Activated CD4-positive, alpha-beta T cell treated with anti-CD3 and anti-CD28 coated beads, Interleukin-2, Interleukin-4, amounts not matched to agents 100 ng/mL and 50 ng/mL, durations not matched to agents 16 hours and 8 hours (primary cell): ENCODE results near the gene QSOX2.

Source experiments
- DNase-seq: peaks from one replicate; pipeline ENCODE4 v3.0.0-alpha.2; 2020; ENCODE audit warnings: low spot score

The QSOX2 gene

DNA sequence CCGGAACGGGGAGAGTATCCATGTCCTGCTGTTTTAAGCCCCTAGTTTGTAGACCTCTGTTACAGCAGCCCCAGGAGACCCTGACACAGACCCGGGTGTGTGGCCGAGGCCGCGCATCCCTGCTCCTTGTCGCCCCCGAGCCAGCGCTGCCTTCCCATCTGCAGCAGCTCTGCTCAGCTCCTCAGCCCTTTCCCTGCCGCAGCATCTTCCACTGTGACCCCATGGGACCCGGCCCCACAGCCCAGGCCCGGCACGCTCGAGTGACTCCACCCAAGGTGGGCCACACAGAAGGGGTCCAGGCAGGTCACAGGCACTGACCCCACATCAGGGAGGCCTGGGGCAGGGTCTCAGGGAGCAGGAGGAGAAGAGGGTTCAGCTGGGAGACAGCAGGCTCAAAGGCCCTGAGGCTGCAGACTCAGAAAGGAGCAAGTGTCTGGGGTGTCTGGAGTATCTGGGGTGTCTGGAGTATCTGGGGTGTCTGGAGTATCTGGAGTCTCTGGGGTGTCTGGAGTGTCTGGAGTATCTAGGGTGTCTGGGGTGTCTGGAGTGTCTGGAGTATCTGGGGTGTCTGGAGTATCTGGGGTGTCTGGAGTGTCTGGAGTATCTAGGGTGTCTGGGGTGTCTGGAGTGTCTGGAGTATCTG lies 71.8 kb downstream of the QSOX2 start:
- no peak for DNase-seq

DNA sequence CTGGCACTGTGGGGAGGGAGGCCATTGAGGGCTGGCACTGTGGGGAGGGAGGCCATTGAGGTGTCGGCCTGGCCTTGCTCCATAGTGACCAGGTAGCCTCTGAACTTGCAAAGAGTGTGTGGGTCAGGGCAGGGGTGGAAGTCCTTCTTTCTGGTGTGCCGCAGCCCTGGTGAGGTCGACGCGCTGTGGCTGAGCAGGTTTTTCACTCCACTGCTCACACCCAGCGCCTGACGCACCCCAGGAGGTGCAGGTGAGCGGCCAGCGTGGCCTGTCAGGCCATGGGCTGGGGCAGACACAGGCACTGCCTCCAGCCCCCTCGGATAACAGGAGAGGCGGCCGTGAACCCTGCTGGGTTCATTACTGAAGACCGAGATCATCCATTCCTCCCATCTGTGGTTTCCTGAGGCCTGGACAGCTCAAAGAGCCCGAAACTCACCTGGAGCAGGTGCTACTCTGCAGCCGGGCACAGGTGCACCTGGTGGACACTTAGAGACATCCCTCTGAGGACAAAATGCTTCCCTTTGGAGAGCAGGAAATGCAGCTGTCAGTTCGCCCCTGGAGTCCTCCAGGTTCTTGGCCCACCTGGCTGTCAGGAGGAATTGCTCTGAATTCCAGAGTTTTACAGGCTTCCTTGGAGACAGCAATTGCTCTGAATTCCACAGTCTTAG lies 73.1 kb downstream of the QSOX2 start:
- no peak for DNase-seq

GRCh38 chr9:136171801-136172411 lies 73.7 kb downstream of the QSOX2 start:
- no peak for DNase-seq

DNA sequence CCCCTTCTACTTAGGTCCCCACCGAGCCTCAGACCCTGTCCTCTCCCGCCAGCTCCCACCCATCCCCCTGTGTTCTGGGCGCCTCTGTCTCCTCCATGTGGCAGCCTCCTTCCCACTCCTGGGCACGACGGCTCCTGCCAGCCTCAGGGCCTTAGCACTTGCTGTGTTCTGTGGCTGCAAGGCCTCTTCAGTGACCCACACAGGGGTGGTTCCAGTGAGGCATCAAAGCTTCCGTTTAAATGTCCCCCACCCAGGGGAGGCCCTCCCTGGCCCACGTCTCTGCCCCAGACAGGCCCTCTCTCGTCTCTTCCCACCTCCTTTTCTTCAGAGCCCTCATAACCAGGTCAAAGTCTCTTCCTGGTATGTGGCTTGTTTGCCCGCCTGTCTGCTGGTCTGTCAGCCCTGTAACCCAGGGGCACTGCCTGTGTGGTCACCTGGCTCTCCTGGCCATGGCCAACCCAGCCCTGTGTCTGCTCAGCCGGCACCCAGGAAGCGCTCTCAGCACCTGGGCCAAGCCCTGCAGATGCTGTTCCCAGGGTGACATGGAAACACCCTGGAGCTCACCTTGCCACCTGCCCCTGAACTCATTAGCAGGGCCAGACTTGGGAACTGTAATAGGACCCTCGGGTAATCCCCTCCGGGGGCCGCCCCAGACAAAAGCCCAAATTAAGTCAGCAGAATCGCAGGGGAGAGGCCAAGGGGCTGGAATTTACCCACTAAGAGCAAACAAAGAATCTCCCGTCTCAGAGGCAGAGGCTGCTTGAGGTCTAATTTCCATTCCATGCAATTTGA lies 74.4 kb downstream of the QSOX2 start:
- no peak for DNase-seq

DNA sequence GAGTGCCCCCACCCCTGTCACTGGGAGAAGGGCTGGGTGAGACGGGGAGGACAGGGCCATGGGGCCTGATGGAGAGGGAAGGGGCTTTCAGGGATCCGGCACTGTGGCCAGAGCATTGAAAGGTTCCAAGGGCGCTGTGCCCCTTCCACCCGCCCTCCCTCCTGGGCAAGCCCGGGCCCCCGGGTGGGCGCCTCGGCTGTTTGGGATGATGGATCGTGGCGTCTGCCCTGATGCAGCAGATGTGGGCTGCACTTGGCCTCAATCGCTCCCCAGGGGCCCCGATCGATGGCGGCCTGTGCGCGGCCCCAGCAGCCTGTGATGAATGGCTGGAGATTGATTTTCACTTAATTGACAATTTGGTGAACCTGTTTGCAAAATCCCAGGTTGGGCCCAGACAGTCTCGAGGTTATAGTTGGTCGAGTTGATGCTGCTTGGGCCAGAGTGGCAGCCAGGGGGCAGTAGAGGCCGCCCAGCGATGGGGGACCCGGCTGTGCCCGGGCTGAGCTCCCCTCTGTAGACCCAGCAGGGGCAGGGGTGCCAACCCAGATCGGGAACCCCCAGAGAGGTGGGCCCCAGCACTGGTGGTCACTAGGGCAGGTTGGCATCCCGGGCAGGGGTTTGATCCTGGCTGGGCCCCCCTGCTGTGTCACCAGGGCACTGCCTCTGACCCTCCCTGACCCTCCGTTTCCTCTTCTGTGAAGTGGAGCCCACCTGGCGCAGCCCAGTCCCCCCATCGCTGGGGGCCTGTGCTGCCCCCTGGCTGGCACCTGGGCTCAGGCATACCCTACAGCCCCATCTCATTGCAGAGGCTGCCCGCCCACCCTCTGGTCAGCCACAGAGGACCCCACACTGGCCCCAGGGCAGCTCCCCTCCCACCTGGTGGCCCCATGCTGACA lies 75.4 kb downstream of the QSOX2 start:
- DNase-seq, result peak; percentile 39

- no peak for DNase-seq
Observed at GRCh38 chr9:136169495-136169894, 76.1 kb downstream of the QSOX2 start.

DNA sequence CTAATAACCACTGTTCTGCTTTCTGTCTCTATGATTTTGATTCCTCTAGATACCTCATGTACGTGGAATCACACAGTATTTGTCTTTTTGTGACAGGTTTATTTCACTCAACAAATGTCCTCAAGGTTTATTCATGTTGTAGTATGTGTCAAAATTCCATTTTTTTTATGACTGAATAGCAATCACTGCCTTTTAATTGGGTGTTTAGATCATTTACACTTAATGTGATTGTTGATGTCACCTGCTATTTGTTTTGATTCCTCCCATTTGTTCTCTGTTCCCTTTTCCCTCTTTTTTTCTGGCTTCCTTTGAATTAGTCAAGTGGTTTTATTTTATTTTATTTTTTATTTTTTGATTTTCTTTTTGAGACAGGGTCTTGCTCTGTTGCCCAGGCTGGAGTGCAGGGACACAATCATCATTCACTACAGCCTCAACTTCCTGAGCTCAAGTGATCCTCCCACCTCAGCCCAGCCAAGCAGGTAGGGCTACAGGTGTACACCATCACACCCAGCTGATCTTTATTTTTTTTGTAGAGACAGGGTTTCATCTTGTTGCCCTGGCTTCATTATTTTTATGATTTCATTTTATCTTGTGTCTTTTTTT lies 82.3 kb downstream of the QSOX2 start:
- no peak for DNase-seq

DNA sequence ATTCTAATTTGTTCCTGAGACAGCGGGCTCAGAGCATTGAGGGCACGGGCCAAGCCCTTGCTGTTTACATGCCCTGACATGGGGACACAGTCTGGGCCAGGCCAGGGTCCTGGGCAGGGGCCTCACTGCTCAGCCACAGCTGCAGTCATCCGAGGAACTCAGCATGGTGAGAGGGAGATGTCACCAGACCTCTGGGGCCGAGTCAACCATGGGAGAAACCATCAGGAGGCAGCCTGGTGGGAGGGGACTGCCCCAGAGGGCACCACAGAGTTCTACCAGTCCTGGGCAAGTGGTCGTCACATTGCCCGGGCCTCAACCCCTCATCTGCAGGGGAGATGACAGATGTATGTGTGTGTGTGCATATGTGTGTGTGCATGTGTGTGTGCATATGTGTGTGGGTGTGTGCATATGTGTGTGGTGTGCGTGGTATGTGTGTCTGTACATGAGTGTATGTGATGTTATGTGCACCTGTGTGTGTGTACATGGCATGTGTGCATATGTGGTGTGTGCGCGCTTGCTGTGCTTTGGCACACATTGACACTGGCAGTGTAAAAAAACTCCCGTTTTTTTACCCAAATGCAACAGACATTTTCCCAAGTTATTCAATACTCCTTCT lies 84.5 kb downstream of the QSOX2 start:
- no peak for DNase-seq

DNA sequence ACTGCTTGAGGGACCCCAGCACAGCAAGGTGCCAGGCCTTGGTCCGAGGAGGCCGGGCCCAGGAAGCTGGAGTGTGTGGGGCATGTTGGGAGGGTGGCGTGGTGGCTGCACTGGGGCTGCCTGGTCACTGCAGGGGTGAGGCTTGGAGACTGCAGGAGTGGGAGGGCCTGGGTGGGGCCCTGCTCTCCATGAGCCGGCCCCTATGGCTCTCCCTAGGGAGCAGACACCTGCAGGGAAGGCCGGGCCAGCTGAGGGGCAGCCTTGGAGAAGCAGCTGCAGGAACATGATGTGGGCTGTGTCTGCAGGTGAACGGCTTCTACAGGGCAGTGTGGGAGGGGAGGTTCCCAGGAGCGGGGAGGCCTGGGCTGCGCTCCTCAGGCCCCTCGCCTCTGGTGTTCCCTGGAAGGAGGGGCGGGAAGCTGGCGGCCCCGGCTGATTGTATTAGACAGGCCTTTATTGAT lies 85.2 kb downstream of the QSOX2 start:
- no peak for DNase-seq

- no peak for DNase-seq
Observed at GRCh38 chr9:136159851-136160250, 85.8 kb downstream of the QSOX2 start.

DNA sequence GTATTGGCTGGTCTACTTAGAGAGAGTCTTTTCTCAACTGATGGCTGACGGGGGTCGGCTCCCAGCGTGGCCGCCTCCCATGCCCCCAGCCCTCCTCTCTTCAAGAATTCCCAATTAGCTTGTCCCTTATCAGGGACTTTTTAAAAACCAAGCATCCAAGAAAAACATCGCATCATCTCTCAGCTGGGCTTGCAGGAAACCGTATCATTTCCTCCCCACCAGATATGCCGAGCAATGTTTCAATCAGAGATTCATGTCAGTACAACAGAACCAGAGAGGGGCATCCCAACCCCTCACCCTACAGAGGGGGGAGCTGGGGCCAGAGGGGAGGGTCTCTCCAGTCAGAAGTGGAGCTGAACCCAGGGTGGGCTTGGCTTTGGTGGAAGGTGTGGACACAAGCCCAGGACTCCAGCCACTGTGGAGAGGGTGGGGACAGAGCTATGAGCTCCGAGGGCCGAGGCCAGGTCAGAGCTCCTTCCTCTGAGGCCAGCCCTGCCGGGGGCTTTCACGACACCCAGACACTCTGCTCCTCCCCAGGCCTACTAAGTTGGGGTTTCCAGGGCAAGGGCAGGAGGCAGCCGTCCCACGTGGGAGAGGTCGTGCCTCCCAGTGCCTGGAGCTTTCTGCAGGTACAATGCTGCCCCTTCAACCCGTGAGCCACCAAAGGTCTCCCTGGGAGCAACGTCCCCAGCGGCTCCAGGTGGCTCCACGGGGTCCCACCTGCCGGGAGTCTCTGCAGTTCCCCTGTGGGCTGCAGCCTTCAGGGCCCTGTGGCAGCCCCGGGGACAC lies 87.9 kb downstream of the QSOX2 start:
- no peak for DNase-seq
